Neural cell (in vitro differentiated cells): ENCODE data around the gene MAP3K20. TPM values are rescaled to one million over a fixed set of nuclear protein-coding genes. Genes with fewer than 3 reads are reported as not detected.

Experiments used
- H2AFZ ChIP-seq: fragments of 200-600, 300-800 bp; sonication (generic), shearing (Covaris generic); 2 replicates; pipeline ENCODE4 v1.6.0; 2014; ENCODE audit warnings: low read depth, mild to moderate bottlenecking, antibody characterized with exemption, low read length, moderate library complexity
- H3F3A ChIP-seq: fragments of 200-600 bp; shearing (Covaris generic); 2 replicates; pipeline ENCODE4 v1.6.1; 2016; ENCODE audit warnings: mild to moderate bottlenecking, moderate library complexity, mixed read lengths, antibody characterized with exemption, low read length; ENCODE audit not compliant: insufficient read depth, poor library complexity, severe bottlenecking
- H3K27ac ChIP-seq: fragments of 200-600, 300-800 bp; sonication (generic), shearing (Covaris generic); 2 replicates; pipeline ENCODE4 v1.5.1; 2014; ENCODE audit warnings: mild to moderate bottlenecking, low read length, moderate library complexity
- H3K27me3 ChIP-seq: fragments of 300-800, 200-600 bp; sonication (generic), shearing (Covaris generic); 2 replicates; pipeline ENCODE4 v1.6.0; 2014; ENCODE audit warnings: mild to moderate bottlenecking, low read depth, low read length, moderate library complexity; ENCODE audit not compliant: insufficient read depth
- H3K36me3 ChIP-seq: fragments of 300-800, 200-600 bp; sonication (generic), shearing (Covaris generic); 2 replicates; pipeline ENCODE4 v1.5.1; 2014; ENCODE audit warnings: mild to moderate bottlenecking, antibody characterized with exemption, low read length, moderate library complexity; ENCODE audit not compliant: insufficient read depth
- H3K4me2 ChIP-seq: fragments of 300-800, 200-600 bp; sonication (generic), shearing (Covaris generic); 2 replicates; pipeline ENCODE4 v1.6.0; 2014; ENCODE audit warnings: mild to moderate bottlenecking, low read length
- H3K4me3 ChIP-seq: fragments of 300-800, 200-600 bp; sonication (generic), shearing (Covaris generic); 2 replicates; pipeline ENCODE4 v1.5.1; 2014; ENCODE audit warnings: mild to moderate bottlenecking, low read length, moderate library complexity
- H3K79me2 ChIP-seq: fragments of 200-600 bp; shearing (Covaris generic); replicated peaks from 2 replicates; pipeline ENCODE4 v1.6.0; 2014; ENCODE audit warnings: mild to moderate bottlenecking, low read length, moderate library complexity; ENCODE audit not compliant: insufficient read depth
- H3K9ac ChIP-seq: fragments of 300-800, 200-600 bp; sonication (generic), shearing (Covaris generic); 2 replicates; pipeline ENCODE4 v1.6.1; 2016; ENCODE audit warnings: mild to moderate bottlenecking, low read length, mixed read lengths
- H3K9me2 ChIP-seq: fragments of 200-600 bp; shearing (Covaris generic); 2 replicates; pipeline ENCODE4 v1.6.1; 2016; ENCODE audit warnings: mild to moderate bottlenecking, low read length, mixed read lengths; ENCODE audit not compliant: insufficient read depth
- H3K9me3 ChIP-seq: fragments of 200-600, 300-800 bp; sonication (generic), shearing (Covaris generic); 2 replicates; pipeline ENCODE4 v1.6.1; 2016; ENCODE audit warnings: mild to moderate bottlenecking, mixed run types, low read length, moderate library complexity, mixed read lengths
- H4K20me1 ChIP-seq: fragments of 200-600 bp; shearing (Covaris generic); 2 replicates; pipeline ENCODE4 v1.6.1; 2016; ENCODE audit warnings: mild to moderate bottlenecking, mixed run types; ENCODE audit not compliant: insufficient read depth
- CTCF ChIP-seq: fragments of 450-650 bp; IDR thresholded peaks from 2 replicates; pipeline ENCODE4 v1.5.1; 2014; ENCODE audit warnings: antibody characterized with exemption, mild to moderate bottlenecking, moderate library complexity; ENCODE audit not compliant: poor library complexity, severe bottlenecking
- EP300 ChIP-seq: fragments of 450-650 bp; conservative IDR thresholded peaks from 2 replicates; pipeline ENCODE4 v1.6.1; 2014; ENCODE audit warnings: antibody characterized with exemption, mild to moderate bottlenecking, moderate library complexity; ENCODE audit not compliant: poor library complexity, severe bottlenecking
- EZH2 ChIP-seq: fragments of 200-600, 300-800 bp; shearing (Covaris generic), sonication (generic); IDR thresholded peaks from 2 replicates; pipeline ENCODE4 v1.6.1; 2014; ENCODE audit warnings: antibody characterized with exemption, low read length, borderline replicate concordance, mild to moderate bottlenecking; ENCODE audit not compliant: insufficient read depth, poor library complexity, severe bottlenecking
- MXI1 ChIP-seq: fragments of 450-650 bp; conservative IDR thresholded peaks from 2 replicates; pipeline ENCODE4 v1.6.1; 2014; ENCODE audit warnings: antibody characterized with exemption, mild to moderate bottlenecking; ENCODE audit not compliant: poor library complexity, severe bottlenecking
- POLR2AphosphoS5 ChIP-seq: IDR thresholded peaks from 2 replicates; pipeline ENCODE4 v1.6.1; 2012
- RAD21 ChIP-seq: fragments of 450-650 bp; conservative IDR thresholded peaks from 2 replicates; pipeline ENCODE4 v1.6.1; 2014; ENCODE audit warnings: antibody characterized with exemption, mild to moderate bottlenecking, moderate library complexity
- REST ChIP-seq: IDR thresholded peaks from 2 replicates; pipeline ENCODE4 v1.6.1; 2012; ENCODE audit warnings: borderline replicate concordance
- SMC3 ChIP-seq: fragments of 450-650 bp; conservative IDR thresholded peaks from 2 replicates; pipeline ENCODE4 v1.6.1; 2014; ENCODE audit warnings: antibody characterized with exemption, mild to moderate bottlenecking, moderate library complexity; ENCODE audit not compliant: poor library complexity
- TAF1 ChIP-seq: IDR thresholded peaks from 2 replicates; pipeline ENCODE4 v1.6.1; 2012; ENCODE audit warnings: low read depth
- polyA plus RNA-seq: library from polyadenylated mRNA; depleted of rRNA; stranded (reverse); fragments of >200 nt; gene quantifications from 2 replicates; pipeline ENCODE4 v1.2.3, GENCODE V29; 2014

MAP3K20 gene
- polyA plus RNA-seq, 1 donor from 2014 or later: 0.48 TPM

- no peak overlapping the region for H3K27ac ChIP-seq
- H3K9me3 ChIP-seq: no peaks in the 10 kb centered on the region
- no peak overlapping the region for H3K9ac ChIP-seq
- H3K27me3 ChIP-seq: no peaks in the 10 kb centered on the region
- no peaks in the 10 kb centered on the region for H3K36me3 ChIP-seq
- no peaks in the 10 kb centered on the region for H3F3A ChIP-seq
- no peak overlapping the region for H3K4me2 ChIP-seq
- no peaks in the 10 kb centered on the region for H3K9me2 ChIP-seq
- H3K79me2 ChIP-seq: no peaks in the 10 kb centered on the region
- H4K20me1 ChIP-seq: no peaks in the 10 kb centered on the region
- no peak for TF ChIP-seq SMC3
- TF ChIP-seq CTCF: no peak
- TF ChIP-seq TAF1: no peak
- TF ChIP-seq RAD21: no peak
- no peak for TF ChIP-seq REST
- no peak for TF ChIP-seq EP300
- no peak for TF ChIP-seq MXI1
- TF ChIP-seq POLR2AphosphoS5: no peak
- no peak for TF ChIP-seq EZH2
- no peak overlapping the region for H2AFZ ChIP-seq
- no peak overlapping the region for H3K4me3 ChIP-seq
These were observed 140.4 kb downstream of the MAP3K20 start for GRCh38 chr2:173216051-173216450.

GRCh38 chr2:173216668-173217067 is 141.0 kb downstream of the MAP3K20 start:
- no peak overlapping the region for H3K4me2 ChIP-seq
- H3K79me2 ChIP-seq: no peaks in the 10 kb centered on the region
- no peaks in the 10 kb centered on the region for H3K9me2 ChIP-seq
- no peaks in the 10 kb centered on the region for H3K9me3 ChIP-seq
- no peaks in the 10 kb centered on the region for H3F3A ChIP-seq
- no peak overlapping the region for H2AFZ ChIP-seq
- no peaks in the 10 kb centered on the region for H4K20me1 ChIP-seq
- H3K36me3 ChIP-seq: no peaks in the 10 kb centered on the region
- no peak overlapping the region for H3K27ac ChIP-seq
- H3K9ac ChIP-seq: no peak overlapping the region
- H3K4me3 ChIP-seq: no peak overlapping the region
- no peaks in the 10 kb centered on the region for H3K27me3 ChIP-seq
- TF ChIP-seq TAF1 (no peak), REST (no peak)
